Testis (tissue), 3 donors: Measurements from ENCODE around the gene RPS3. TPM values are rescaled to one million over a fixed set of nuclear protein-coding genes. Genes with fewer than 3 reads are reported as not detected.

Experiments
- DNase-seq: peaks from one replicate; pipeline ENCODE4 v3.0.0-alpha.2; 2019
- H3K27ac ChIP-seq, 2 donors: fragments of 200-600 bp; sonication (generic); one replicate each; pipeline ENCODE4 v1.5.1; 2019
- H3K27me3 ChIP-seq: fragments of 200-600 bp; sonication (generic); one replicate; pipeline ENCODE4 v1.5.1; 2019
- H3K36me3 ChIP-seq: fragments of 200-600 bp; sonication (generic); one replicate; pipeline ENCODE4 v1.5.1; 2017; ENCODE audit warnings: low read depth; ENCODE audit errors: missing control alignments
- H3K4me1 ChIP-seq: fragments of 200-600 bp; sonication (generic); one replicate; pipeline ENCODE4 v1.5.1; 2019
- H3K4me3 ChIP-seq, 2 donors: fragments of 200-600 bp; sonication (generic); one replicate each; pipeline ENCODE4 v1.5.1; 2017 to 2019
- H3K9me3 ChIP-seq: fragments of 200-600 bp; sonication (generic); one replicate; pipeline ENCODE4 v1.5.1; 2017
- POLR2A ChIP-seq: fragments of 450-650 bp; IDR thresholded peaks from one replicate; pipeline ENCODE4 v1.6.1; 2017; ENCODE audit warnings: antibody characterized with exemption, mild to moderate bottlenecking, moderate library complexity
- WGBS, 2 donors: methylation state at CpG; one replicate each; pipeline ENCODE4 v1.1.5; 2018; 5-methylcytosine and 5-hydroxymethylcytosine counted together
- intact Hi-C: fragments of 100-400 bp; cut with DNase I; formaldehyde crosslinking; loops from one replicate; pipeline ENCODE4 v1.15.1; 2023; ENCODE audit warnings: low total_unique reads
- polyA plus RNA-seq: library from polyadenylated mRNA; stranded (reverse); fragments of 350-450 nt; fragmentation: Illumina TruSeq; extraction: RNeasy Lipid Tissue Mini Kit (QIAGEN cat#74804); gene quantifications from one replicate; pipeline ENCODE4 v1.2.3, GENCODE V29; 2014; ENCODE audit warnings: low read depth, low replicate concordance; ENCODE audit not compliant: insufficient read depth
- total RNA-seq, 2 donors: library from RNA; depleted of rRNA; stranded (reverse); fragments of >200 nt; gene quantifications; one replicate each; pipeline ENCODE4 v1.2.3, GENCODE V29; 2016
- TF ChIP-seq, protein P1 (sequence below), 3 experiments: fragments of 450-650 bp in 2 of 3; fragments of 200-600 bp in 1 of 3; sonication (generic) in 1 of 3; IDR thresholded peaks; one replicate each; pipeline ENCODE4 v1.5.1; 2016 to 2019; ENCODE audit warnings: antibody characterized with exemption in 3 of 3, mild to moderate bottlenecking in 2 of 3, moderate library complexity in 1 of 3

RPS3 gene
- total and polyA plus RNA-seq, 3 donors from 2014 or later, result 464 to 1,294 (median 925) TPM

DNA sequence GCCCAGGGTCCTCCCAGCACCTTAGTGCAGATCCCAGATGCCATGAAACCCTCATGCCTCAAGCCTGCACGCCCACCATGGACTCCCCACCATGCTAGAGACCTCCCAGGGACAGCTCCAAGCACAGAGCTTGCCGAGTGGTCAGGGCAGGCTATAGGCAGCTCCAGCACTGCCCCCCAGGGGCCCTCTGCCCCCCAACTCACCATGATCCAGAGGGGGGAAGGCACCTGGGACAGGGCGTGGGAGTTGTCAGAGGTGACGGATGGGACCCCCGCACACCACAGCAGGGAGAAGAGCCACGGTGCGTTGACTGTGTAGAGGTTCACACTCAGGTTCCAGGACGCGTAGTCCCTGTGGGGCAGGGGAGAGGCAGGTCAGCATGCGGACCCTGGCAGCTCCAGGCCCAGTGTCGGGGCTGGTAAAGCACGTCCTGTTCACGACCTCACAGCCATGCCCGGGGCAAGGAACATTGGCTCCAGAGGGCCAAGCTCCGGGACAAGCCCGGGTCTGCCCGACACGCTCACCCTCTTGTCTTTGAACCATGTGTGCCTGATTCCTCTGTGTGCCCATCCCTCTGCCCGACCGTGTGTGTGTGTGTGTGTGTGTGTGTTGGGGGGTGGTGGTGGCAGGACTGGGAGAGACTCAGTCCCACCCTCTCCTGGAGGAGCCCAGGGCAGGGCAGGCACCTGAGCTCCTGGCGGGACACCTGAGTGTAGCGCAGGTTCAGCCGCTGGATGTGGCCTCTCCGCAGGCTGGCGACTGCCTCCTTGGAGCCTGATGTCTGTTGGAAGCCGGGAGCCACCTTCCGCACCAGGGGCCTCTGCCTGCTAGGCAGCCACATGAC is 41.9 kb downstream of the RPS3 start:
- Histone ChIP-seq H3K36me3 (no peaks in the 10 kb centered on the region), H3K27me3 (no peaks in the 10 kb centered on the region), H3K27ac (no peak overlapping the region), H3K4me1 (no peaks in the 10 kb centered on the region), H3K4me3 (no peak overlapping the region), H3K9me3 (no peaks in the 10 kb centered on the region)
- intact Hi-C loops, result no loop called here
- WGBS, 2 donors, result 80 to 86% methylated on average over 2 to 25 of the region's 27 CpGs
- TF ChIP-seq, protein P1, sequence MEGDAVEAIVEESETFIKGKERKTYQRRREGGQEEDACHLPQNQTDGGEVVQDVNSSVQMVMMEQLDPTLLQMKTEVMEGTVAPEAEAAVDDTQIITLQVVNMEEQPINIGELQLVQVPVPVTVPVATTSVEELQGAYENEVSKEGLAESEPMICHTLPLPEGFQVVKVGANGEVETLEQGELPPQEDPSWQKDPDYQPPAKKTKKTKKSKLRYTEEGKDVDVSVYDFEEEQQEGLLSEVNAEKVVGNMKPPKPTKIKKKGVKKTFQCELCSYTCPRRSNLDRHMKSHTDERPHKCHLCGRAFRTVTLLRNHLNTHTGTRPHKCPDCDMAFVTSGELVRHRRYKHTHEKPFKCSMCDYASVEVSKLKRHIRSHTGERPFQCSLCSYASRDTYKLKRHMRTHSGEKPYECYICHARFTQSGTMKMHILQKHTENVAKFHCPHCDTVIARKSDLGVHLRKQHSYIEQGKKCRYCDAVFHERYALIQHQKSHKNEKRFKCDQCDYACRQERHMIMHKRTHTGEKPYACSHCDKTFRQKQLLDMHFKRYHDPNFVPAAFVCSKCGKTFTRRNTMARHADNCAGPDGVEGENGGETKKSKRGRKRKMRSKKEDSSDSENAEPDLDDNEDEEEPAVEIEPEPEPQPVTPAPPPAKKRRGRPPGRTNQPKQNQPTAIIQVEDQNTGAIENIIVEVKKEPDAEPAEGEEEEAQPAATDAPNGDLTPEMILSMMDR (IDR thresholded peaks at IDR 0.05), result no peak
- TF ChIP-seq POLR2A, result no peak
- no peak for DNase-seq

DNA sequence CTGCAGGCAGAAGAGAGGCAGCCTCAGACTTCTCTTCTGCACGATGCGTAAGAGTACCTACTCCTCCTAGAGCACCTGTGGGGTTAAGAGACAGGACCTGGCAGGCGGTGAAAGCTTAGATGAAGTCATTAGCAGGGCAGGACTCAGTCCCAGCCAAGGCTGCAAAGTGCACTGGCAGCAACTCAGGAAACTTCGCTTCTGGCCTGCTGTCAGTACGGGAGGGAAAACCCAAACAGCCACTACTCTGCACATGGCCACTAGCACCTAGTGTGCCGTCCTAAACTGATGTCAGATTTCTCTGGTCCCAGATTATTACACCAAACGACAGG is 42.5 kb downstream of the RPS3 start:
- 62 to 86% methylated on average over 5 to 7 of the region's 7 CpGs for WGBS, 2 donors
- intact Hi-C loops, result no loop called here

DNA sequence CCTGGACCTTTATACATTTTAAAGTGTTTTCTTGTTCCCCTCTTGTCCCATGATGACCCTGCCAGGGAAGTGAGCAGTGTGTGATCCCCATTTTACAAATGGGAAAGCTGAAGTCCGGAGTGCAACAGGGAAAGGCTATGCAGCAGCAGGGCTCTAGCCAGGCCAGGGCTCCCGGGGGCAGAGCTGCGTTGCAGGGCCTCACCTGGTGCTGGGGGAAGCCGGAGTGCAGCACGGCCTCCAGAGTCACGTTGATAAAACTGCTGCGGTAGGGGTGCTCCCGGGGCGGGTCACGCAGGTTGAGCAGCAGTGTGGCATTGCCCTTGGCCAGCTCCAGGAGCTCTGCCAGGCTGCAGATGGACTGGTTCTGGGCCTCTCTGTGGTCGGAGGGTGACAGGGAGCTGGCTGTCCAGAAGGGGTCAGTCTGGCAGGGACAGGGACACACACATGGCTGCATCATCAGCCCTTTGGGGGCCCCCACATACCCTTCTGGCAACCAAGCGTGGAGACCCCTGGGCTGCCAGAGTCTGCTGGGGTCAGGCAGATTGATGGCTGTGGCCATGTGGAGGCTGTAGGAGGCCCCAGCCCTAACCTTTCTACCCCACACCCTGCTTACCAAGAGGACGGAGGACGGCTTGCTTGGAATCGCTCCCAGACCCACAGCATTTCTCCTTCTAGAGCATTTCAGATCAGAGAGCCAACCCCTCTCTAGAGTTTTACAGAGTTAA is 43.0 kb downstream of the RPS3 start:
- no peaks in the 10 kb centered on the region for H3K4me1 ChIP-seq
- H3K9me3 ChIP-seq, result no peaks in the 10 kb centered on the region
- WGBS, 2 donors, result 82 to 89% methylated on average over 9 to 15 of the region's 15 CpGs
- intact Hi-C loops, result no loop called here
- no peaks in the 10 kb centered on the region for H3K36me3 ChIP-seq
- no peak for DNase-seq
- no peak overlapping the region for H3K4me3 ChIP-seq
- TF ChIP-seq, protein P1 (IDR thresholded peaks at IDR 0.05), result no peak
- no peak for TF ChIP-seq POLR2A
- H3K27me3 ChIP-seq, result no peaks in the 10 kb centered on the region
- no peak overlapping the region for H3K27ac ChIP-seq

More for the DNA sequence above, 42.5 kb downstream of the RPS3 start:
- H3K27ac ChIP-seq, result no peak overlapping the region
- DNase-seq, result no peak
- H3K27me3 ChIP-seq, result no peaks in the 10 kb centered on the region
- no peaks in the 10 kb centered on the region for H3K36me3 ChIP-seq
- TF ChIP-seq, protein P1 (IDR thresholded peaks at IDR 0.05), result no peak
- TF ChIP-seq POLR2A, result no peak
- no peaks in the 10 kb centered on the region for H3K4me1 ChIP-seq
- H3K4me3 ChIP-seq, result no peak overlapping the region
- H3K9me3 ChIP-seq, result no peaks in the 10 kb centered on the region

DNA sequence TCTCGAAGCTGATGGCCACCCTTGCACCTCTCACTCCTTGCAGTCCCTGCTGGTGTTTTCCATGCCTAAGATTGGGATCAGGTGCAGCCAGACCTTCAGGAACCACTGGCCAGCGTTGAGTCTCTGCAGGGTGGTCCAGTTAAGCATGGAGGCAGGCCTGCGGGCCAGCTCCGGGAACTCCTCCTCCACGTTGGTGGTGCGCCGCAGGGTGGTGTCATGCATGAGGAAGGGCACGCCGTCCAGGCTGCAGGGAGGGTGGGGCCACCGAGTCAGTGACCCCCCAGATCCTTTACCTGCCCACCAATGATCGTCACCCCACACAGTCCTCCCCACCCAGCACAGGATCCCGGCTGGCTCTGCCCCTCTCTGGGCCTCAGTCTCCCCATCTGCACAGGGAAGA is 43.7 kb downstream of the RPS3 start:
- TF ChIP-seq, protein P1 (IDR thresholded peaks at IDR 0.05), result no peak
- TF ChIP-seq POLR2A, result no peak
- H3K27me3 ChIP-seq, result no peaks in the 10 kb centered on the region
- no peak for DNase-seq
- intact Hi-C loops, result no loop called here
- H3K4me1 ChIP-seq, result no peaks in the 10 kb centered on the region
- no peak overlapping the region for H3K4me3 ChIP-seq
- WGBS, 2 donors, result 90 to 94% methylated on average over 8 to 12 of the region's 12 CpGs
- no peak overlapping the region for H3K27ac ChIP-seq
- no peaks in the 10 kb centered on the region for H3K9me3 ChIP-seq
- no peaks in the 10 kb centered on the region for H3K36me3 ChIP-seq
